Measurements from ENCODE around the gene VANGL1. TPM values are rescaled to one million over a fixed set of nuclear protein-coding genes. Genes with fewer than 3 reads are reported as not detected.

The VANGL1 gene
- total and polyA plus RNA-seq, 2 of the 8 experiments (the other 6 are each of a cell fraction or from before 2014, with no cell fraction given), result 9.4 to 13.4 TPM

DNA sequence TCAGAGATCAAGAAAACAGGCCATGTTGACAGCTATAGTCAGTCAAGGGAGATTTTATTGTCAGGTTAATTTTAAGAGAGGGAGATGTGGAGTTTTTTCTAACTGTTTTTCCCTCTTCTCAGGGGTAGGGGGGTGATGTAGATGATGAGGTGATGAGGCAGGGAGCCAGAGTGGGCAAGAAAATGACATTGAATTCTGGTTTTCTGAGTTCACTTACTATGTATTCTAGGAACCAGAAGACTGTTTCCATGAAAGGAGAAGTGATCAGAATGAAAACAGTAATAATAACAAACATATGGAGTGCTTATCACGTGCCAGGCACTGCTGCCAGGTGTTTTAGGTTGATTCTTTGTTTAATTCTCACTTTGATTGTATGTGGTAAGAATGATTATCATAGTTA is 86.6 kb downstream of the VANGL1 start:
- no peak overlapping the region for H3K14ac ChIP-seq (ENCODE audit: insufficient read length)
- no peak overlapping the region for H3K9ac ChIP-seq (replicated peaks in 1 of 4; ENCODE audit: extremely low read depth in 1 of 4, low read depth in 3 of 4, low read length in 3 of 4)
- no peaks in the 10 kb centered on the region for H4K20me1 ChIP-seq (replicated peaks in 1 of 2; ENCODE audit: control insufficient read depth in 1 of 2, insufficient read depth in 2 of 2, low read length in 2 of 2)
- H4K8ac ChIP-seq (ENCODE audit: extremely low read depth, insufficient read depth, low read length), result no peak overlapping the region
- no peak for DNase-seq (ENCODE audit: low read depth in 1 of 2, low spot score in 2 of 2)
- no peak overlapping the region for H3K18ac ChIP-seq (ENCODE audit: extremely low read depth, low read length)
- no peak for FAIRE-seq
- H3K56ac ChIP-seq (replicated peaks; ENCODE audit: insufficient read length, low read depth, low read length), result no peak overlapping the region
- no peak overlapping the region for H2BK15ac ChIP-seq (ENCODE audit: low read length)
- H3K4me3 ChIP-seq (ENCODE audit: extremely low read depth in 1 of 4, insufficient read depth in 2 of 4, low read depth in 3 of 4, low read length in 4 of 4), result no peak overlapping the region
- no peak overlapping the region for H3K27ac ChIP-seq (ENCODE audit: low read depth, low read length)
- H4K5ac ChIP-seq (ENCODE audit: insufficient read length, low read depth, low read length), result no peak overlapping the region
- H3K23ac ChIP-seq (ENCODE audit: insufficient read length), result no peak overlapping the region
- no peaks in the 10 kb centered on the region for H3K79me1 ChIP-seq (ENCODE audit: low read depth, low read length)
- H2BK12ac ChIP-seq (ENCODE audit: low read depth, low read length), result no peak overlapping the region
- H3K36me3 ChIP-seq (ENCODE audit: control insufficient read depth in 2 of 4, insufficient read depth in 4 of 4, low read length in 3 of 4), result no peaks in the 10 kb centered on the region
- no peak overlapping the region; the same call in 1 of the 2 replicates for H2AFZ ChIP-seq (ENCODE audit: low read length)
- POLR2A ChIA-PET (ENCODE audit: partially characterized antibody), result no interaction called here
- H3K9me3 ChIP-seq (ENCODE audit: insufficient read depth in 2 of 2, low read depth in 1 of 2, low read length in 1 of 2), result no peaks in the 10 kb centered on the region
- no peak overlapping the region for H2BK120ac ChIP-seq (replicated peaks; ENCODE audit: low read depth, low read length)
- CTCF ChIA-PET (ENCODE audit: partially characterized antibody), result interaction anchor here (1.1 to 1.7 kb wide), 6 partner anchors 9 to 36 kb away, joined by 3 to 6 read pairs (median 3); no protein-coding TSS in a partner anchor
- no peaks in the 10 kb centered on the region for H3K27me3 ChIP-seq (replicated peaks in 1 of 4; ENCODE audit: control insufficient read depth in 3 of 4, extremely low read depth in 1 of 4, insufficient read depth in 3 of 4, low read length in 3 of 4)
- no peaks in the 10 kb centered on the region for H3K4me1 ChIP-seq (replicated peaks in 1 of 4; ENCODE audit: control insufficient read depth in 3 of 4, insufficient read depth in 4 of 4, low read length in 3 of 4)
- no peak overlapping the region for H4K91ac ChIP-seq (replicated peaks; ENCODE audit: insufficient read length, low read length)
- H2BK5ac ChIP-seq (ENCODE audit: low read depth, low read length), result no peak overlapping the region
- H3K4ac ChIP-seq (replicated peaks; ENCODE audit: insufficient read length, low read depth, low read length), result no peak overlapping the region
- 73% methylated on average over 1 of the region's 1 CpG; no CpG with 5 or more reads in 1 of the 2 experiments for WGBS, 2 experiments (ENCODE audit: extremely low coverage in 1 of 2, insufficient coverage in 1 of 2, insufficient read length in 1 of 2, insufficient replicate concordance in 2 of 2, low coverage in 1 of 2, low lambda C conversion rate in 2 of 2, missing lambda C conversion rate in 1 of 2)
- H3K23me2 ChIP-seq (ENCODE audit: low read depth, low read length), result no peaks in the 10 kb centered on the region
- no peaks in the 10 kb centered on the region for H3K79me2 ChIP-seq (ENCODE audit: control insufficient read depth in 1 of 2, insufficient read depth in 2 of 2, low read length in 2 of 2)
- no peak overlapping the region for H2AK5ac ChIP-seq (ENCODE audit: low read depth, low read length)
- H3K4me2 ChIP-seq (ENCODE audit: insufficient read depth in 1 of 2, low read depth in 2 of 2, low read length in 2 of 2), result no peak overlapping the region
- no peak overlapping the region for H2BK20ac ChIP-seq (ENCODE audit: low read length)
- TF ChIP-seq TAF1 (IDR thresholded peaks at IDR 0.05; ENCODE audit: low read depth, low read length) (no peak), RNF2 (IDR thresholded peaks at IDR 0.05; ENCODE audit: borderline replicate concordance, low read depth, low read length, missing control alignments, poor library complexity, severe bottlenecking) (no peak), CHD2 (IDR thresholded peaks at IDR 0.05; ENCODE audit: low read length) (no peak)

Data from H1 (cell line).